Tibial nerve (tissue), 3 donors: ENCODE results near the gene ZNF646.

Experiments used
- CTCF ChIP-seq, 5 experiments: fragments of 200-600 bp in 3 of 5; fragments of 450-650 bp in 2 of 5; sonication (generic) in 3 of 5; IDR thresholded peaks; one replicate each; pipeline ENCODE4 v1.5.1; 2016 to 2019; ENCODE audit warnings: antibody characterized with exemption in 5 of 5, mild to moderate bottlenecking in 3 of 5, moderate library complexity in 2 of 5
- POLR2A ChIP-seq, 2 donors: fragments of 450-650 bp; IDR thresholded peaks; one replicate each; pipeline ENCODE4 v1.6.1; 2017; ENCODE audit warnings: antibody characterized with exemption in 2 of 2, mild to moderate bottlenecking in 2 of 2, moderate library complexity in 2 of 2

DNA sequence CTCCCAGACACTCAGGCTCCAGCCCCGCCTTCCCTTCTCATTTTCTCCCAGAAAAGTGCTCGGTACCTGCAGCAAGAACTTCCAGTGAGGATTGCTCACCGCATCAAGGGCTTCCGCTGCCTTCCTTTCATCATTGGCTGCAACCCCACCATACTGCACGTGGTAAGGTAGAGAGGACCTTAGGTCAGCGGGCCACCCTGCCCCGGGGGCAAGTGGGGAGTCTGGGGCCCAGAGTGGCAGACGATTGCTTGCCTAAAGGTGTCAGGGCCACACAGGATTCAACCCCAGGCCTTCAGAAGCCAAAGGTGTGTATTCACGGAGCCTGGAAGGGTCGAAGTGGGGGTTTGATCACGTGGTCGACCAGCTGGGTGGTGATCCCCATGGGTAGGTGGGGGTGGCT, 35.4 kb downstream of the ZNF646 start:
- TF ChIP-seq POLR2A (IDR thresholded peaks at IDR 0.05) (no peak), CTCF (IDR thresholded peaks at IDR 0.05) (no peak)
